Dermis microvascular lymphatic vessel endothelial cell (primary cell): ENCODE measurements around the gene TSPAN9. TPM values are rescaled to one million over a fixed set of nuclear protein-coding genes. Genes with fewer than 3 reads are reported as not detected.

ENCODE experiments used
- DNase-seq, 2 donors: peaks; one replicate each; pipeline versions ENCODE4 v3.0.0 to v3.0.0-alpha.2; 2010; ENCODE audit warnings: low read depth in 2 of 2
- total RNA-seq: library from RNA; depleted of rRNA; stranded (reverse); fragments of >200 nt; gene quantifications from 2 replicates; pipeline ENCODE4 v1.2.1, GENCODE V29; 2014

Gene TSPAN9
- 68.3 and 96.8 TPM in 2 replicates for total RNA-seq

- peak in 1 of 2 donors; percentile 64 for DNase-seq
Observed at GRCh38 chr12:3076730-3077571, at the start of gene TSPAN9. Gene TSPAN9, plus strand, starts transcription at chr12:3077379. Its CDS starts 123,815 bp downstream, at chr12:3201194.

- DNase-seq: no peak
Observed at GRCh38 chr12:3028108-3028507, 49.1 kb upstream of the TSPAN9 start.

GRCh38 chr12:3030821-3031429, 46.3 kb upstream of the TSPAN9 start:
- no peak for DNase-seq

GRCh38 chr12:3032161-3032560, 45.0 kb upstream of the TSPAN9 start:
- no peak for DNase-seq

- DNase-seq: peak in 1 of 2 donors; percentile 87
Observed at GRCh38 chr12:3032770-3033538, 44.2 kb upstream of the TSPAN9 start.

- no peak for DNase-seq
Observed at GRCh38 chr12:3033539-3033867, 43.7 kb upstream of the TSPAN9 start.

- DNase-seq: peak; percentile 36 to 77
Observed at GRCh38 chr12:3034067-3034750, 43.0 kb upstream of the TSPAN9 start.

GRCh38 chr12:3035171-3035570, 42.0 kb upstream of the TSPAN9 start:
- DNase-seq: peak; percentile 42 to 50

- peak in 1 of 2 donors; percentile 49 for DNase-seq
Observed at GRCh38 chr12:3035815-3036702, 41.1 kb upstream of the TSPAN9 start.

- no peak for DNase-seq
Observed at GRCh38 chr12:3036901-3037600, 40.1 kb upstream of the TSPAN9 start.

- DNase-seq: no peak
Observed at GRCh38 chr12:3038166-3038565, 39.0 kb upstream of the TSPAN9 start.

GRCh38 chr12:3038926-3039510, 38.2 kb upstream of the TSPAN9 start:
- no peak for DNase-seq

- DNase-seq: no peak
Observed at GRCh38 chr12:3040026-3040656, 37.0 kb upstream of the TSPAN9 start.

- DNase-seq: no peak
Observed at GRCh38 chr12:3040663-3041544, 36.3 kb upstream of the TSPAN9 start.

- DNase-seq: peak; percentile 65 to 77
Observed at GRCh38 chr12:3041558-3042164, 35.5 kb upstream of the TSPAN9 start.

GRCh38 chr12:3042394-3042793, 34.8 kb upstream of the TSPAN9 start:
- no peak for DNase-seq

GRCh38 chr12:3042826-3043225, 34.4 kb upstream of the TSPAN9 start:
- no peak for DNase-seq

- no peak for DNase-seq
Observed at GRCh38 chr12:3043406-3043805, 33.8 kb upstream of the TSPAN9 start.
